Erythroblast (primary cell): ENCODE results near the gene NUDT6.

Source experiments
- GATA1 ChIP-seq: IDR thresholded peaks from 2 replicates; pipeline ENCODE4 v1.6.1; 2011; ENCODE audit warnings: low read depth, mild to moderate bottlenecking, control low read depth, low read length, moderate library complexity
- POLR2A ChIP-seq: IDR thresholded peaks from 2 replicates; pipeline ENCODE4 v1.6.1; 2011; ENCODE audit warnings: mild to moderate bottlenecking, low read length

DNA sequence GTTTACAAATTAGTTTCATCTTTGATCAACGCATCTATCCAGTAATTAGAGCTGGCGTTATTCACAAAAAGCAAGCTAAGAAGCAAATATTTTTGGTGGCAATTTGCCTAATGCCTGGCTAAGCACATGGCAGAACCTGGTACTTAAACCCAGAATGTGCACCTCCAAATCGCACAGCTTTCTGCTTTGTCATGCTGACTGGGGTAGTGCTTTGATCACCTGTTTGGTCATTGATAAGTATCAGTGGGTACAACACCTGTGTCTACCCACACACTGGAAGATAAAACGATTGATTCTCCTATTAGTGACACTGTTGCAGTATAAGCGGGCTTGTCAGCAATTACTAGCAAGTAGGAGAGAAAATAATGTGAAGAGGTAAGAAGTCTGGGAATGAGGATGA lies 1.9 kb downstream of the NUDT6 start:
- TF ChIP-seq POLR2A: no peak
- TF ChIP-seq GATA1: no peak
